GF-D8 (cell line): ENCODE measurements around the gene CSAD.
A peak's percentile ranks its signal among the peaks of the same experiment; 100 is the strongest.
"Not testable (repeated sequence)": the region's sequence is repeated elsewhere in the genome, so short reads cannot be mapped to it uniquely, and the experiment has no call there.

Experiments
- DNase-seq: peaks from one replicate; lab custom pipeline; 2025; lab: John Stamatoyannopoulos, UW

The CSAD gene

DNA sequence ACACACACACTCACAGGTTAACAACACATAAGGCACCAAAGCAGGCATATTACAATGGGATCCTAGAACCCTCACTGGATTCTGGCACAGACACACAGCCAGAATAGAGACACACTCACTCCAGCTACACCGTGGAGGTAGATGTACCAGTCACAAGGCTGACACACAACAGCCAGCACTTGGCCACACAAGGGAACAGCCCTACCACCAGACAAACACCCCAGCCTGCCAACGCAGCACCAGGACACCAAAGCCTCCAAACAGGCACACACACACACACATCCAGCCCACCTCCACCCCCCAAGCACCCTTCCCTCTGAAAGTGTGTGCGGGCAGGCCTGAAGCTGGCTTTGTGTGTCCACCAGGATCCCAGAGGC is 37.2 kb upstream of the CSAD start:
- DNase-seq, result no peak

DNA sequence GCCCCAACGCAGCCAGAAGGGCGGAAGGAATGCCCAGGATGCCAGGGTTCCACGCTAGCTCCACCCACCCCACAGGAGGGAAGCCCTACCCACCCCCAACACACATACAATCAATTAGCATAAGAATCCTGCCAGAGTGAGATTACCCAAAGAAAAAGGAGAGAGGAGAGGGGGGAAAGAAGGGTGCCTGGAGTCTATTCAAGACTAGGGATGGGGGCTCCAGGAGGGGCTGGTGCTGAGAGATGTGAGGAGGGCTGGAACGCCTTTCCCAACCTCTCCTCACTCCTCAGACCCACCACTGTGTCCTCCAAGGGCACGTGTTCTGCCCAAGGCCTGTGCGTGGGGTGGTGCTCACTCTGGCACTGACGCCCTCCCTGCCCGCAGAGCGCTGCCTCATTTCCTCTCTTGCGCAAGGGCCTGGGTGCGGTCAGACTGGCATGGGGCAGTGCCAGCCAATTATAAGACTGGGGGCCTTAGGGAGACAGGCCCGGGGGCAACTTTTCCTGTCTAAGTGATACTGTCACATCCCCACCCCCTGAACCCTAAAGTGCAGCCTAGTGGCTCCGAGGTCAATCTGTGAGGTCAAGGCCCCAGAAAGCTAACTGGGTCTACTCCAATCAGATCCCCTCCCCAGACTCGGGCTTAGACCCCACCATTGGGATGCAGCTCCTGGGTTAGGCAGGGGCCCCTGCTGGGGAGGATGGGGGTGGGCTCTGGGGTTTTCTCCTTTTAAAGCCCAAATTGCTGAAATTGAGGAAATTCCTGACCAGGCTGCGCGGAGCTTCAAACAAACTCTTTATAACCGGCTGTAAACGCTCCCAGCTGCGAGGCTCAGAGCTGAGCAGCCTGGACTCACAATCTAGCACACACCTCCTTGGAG is 36.6 kb upstream of the CSAD start:
- peak; percentile 64 for DNase-seq

DNA sequence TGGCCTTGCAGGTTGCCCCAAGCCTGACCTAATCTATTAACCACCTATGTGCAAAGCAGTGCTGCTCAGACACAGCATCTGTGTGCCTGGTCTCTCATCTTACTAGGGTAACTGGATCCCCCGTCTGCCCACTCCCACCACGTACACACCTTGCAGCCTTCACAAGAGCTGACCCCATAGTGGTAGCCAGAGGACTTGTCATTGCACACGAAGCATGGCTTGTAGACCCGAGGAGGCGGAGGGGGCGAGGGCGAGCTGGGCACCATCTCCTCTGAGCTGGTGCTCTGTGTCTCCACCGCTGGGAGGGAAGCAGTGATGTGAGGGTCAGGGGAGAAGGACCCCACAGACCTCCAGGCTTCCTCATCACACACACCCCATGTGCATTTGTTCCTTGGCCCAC is 34.8 kb upstream of the CSAD start:
- no peak for DNase-seq

DNA sequence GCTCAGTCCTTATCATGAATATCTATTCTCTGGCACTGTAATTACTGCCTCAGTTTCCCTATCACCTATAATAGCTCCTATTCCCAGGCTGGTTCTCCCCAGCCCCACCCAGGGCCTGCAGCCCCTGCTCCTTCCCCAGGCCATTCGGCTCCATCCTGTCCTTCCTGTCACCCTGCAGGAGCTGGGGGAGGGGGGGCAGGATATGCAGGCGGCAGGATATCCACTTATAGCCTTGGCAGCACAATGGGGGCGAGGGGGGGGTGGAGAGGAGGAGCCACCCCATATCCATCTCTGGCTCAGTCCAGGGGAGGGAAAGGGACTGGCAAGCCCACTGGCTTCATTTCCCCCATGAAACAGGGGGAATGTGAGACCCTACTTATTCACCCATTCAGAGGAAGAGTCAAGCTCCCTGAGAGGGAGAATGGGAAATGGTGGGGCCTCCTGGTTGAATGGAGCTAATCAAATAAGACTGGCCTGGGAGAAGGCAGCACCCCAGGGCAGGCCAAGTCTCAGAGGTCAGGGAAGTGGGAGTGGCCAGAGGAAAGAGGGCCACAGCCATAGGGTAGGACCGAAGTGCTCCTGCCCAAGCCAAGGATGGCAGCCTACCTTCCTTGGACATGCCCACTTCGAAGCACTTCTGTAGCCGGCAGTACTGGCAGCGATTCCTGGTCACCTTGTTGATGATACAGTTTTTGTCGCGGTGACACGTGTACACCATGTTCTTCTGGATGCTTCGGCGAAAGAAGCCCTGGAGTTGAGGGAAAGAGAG is 34.1 kb upstream of the CSAD start:
- DNase-seq, result no peak

DNA sequence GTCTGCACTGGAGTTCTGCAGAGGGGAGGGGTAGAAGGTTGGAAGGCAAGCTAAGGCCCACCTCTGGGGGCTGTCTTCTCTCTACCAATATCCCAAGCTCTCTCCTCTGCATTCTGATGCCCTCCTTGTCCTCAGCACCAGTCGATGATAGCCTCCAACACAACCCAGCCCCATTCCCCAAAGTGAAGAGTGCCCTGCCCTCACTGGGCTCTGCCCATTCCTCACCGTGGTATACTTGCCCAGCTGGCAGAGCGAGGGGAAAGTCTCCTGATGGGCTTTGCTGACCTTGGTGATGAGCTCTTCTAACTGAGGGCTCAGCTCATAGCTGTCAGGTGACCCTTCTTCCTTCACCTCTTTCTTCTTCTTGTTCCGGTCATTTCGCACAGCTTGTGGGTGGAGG is 33.5 kb upstream of the CSAD start:
- DNase-seq, result no peak

DNA sequence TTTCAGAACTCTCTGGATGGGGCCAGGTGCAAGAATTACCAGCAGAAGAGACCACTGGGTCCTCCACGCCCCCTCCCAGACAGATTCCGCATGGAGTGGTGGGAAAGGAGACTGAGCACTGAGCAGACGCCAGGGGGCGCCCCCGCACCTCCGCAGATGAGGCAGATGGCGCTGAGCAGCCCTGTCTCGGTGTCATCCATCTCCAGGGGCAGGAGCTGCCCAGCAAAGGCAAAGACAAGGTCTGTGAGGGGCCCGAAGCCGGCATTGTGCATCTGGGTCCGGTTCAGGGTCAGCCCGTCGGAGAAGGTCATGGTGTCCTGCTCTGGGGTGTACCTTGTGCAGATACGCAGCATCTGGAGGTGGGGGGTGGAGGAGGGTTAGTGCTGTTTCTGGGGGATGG is 32.6 kb upstream of the CSAD start:
- peak; percentile 34 for DNase-seq

DNA sequence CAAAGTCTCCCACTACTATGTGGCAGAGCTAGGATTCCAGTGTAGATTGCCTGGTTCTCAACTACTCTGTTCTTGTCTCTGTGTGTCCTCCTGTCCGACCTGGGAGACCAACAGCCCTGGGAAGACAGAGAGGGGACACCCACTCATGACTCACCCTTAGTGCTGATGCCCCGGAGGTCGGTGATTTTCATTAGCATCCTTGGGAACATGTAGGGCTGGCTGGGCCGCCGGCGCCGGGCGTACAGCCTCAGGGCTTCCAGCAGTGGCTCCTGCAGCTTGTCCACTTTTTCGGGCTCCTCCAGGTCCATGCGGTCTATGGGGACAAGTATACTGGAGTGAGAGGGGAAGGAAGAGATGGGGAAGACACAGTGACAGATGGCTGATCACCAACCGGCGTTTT is 32.2 kb upstream of the CSAD start:
- no peak for DNase-seq

DNA sequence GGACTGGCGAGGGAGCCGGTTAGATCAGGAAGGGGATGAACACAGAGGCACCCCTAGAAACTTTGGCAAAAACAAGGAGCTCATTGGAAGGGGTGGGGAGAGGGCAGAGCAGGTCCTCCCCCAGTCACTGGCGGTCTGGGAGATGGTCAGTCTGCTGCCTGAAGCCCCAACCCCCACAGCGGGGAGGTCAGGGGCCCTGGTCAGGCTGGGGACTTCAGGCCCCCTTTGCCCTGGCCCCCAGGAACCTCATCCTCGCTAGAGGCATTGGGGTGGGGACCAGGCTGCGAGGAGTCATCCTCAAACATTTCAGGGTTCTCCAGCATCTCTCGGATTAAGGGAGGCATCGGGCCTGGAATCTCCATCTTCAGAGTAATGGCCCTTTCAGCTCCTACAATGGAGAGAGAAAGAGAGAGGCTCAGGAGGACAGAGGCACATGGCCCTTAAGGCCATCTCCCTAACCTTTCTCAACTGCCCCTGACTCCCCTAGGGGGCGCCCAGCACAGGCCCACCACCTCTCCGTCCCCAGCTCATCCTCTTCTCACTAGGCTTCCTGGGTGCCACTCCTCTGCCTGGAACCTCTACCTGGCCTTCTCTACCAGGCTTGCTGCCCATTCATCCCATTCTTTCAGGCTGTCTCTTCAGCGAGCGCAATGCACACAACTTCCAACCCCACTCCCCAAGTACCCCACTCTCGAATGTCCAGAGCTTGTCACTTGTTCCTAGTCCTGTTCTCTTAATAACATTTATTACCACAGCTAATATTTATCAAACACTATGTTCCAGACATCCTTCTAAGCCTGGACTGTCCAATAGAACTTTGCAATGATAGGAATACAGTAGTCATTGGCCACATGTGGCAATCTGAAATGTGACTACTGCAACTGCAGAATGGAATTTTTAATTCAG is 31.0 kb upstream of the CSAD start:
- no peak for DNase-seq

DNA sequence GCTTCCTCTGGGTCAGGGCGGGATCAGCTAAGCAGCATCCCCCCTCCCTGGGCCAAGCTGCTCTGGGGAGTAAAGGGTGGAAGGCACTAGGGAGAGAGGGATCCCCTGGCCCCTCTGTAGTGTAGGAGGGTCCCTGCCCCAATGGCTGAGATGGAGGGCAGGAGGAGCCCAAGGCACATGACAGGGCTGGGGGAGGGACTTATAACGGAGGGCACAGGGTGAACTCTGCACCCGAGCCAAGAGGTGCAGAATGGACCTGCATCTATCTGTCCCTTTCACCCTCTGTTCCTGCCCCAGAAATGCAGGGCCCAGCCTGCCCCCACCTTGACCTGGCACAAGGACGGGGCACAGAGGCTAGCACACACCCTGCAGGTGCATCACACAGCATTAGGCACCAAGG is 30.1 kb upstream of the CSAD start:
- DNase-seq, result no peak

DNA sequence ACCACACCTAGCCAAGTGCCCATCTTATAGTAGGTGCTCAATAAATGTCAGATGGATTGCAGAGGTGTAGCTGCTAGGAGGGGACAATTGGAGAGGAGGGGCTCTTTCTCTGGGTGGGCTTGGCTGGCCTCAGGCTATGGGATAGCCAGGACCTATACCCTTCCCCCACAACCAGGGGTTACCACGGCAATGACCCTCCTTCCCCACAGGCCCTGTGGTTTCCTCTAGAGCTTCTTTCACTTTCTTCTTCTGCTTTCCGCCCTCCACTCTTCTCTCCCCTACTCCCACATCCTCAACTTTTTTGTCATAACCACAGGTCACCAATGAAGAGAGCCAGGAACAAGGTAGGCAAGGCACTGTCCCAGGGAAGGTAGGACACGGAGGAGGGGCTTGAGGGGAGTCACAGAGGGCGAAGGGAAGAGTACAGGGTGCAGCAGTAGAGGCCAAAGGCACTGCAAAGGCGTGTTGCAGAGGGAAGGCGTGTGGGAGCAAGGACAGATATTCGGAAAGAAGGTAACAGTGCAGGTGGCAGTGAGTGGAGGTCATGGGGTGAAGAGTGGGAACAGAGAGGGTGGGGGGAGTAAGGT is 28.2 kb upstream of the CSAD start:
- DNase-seq, result peak; percentile 72

DNA sequence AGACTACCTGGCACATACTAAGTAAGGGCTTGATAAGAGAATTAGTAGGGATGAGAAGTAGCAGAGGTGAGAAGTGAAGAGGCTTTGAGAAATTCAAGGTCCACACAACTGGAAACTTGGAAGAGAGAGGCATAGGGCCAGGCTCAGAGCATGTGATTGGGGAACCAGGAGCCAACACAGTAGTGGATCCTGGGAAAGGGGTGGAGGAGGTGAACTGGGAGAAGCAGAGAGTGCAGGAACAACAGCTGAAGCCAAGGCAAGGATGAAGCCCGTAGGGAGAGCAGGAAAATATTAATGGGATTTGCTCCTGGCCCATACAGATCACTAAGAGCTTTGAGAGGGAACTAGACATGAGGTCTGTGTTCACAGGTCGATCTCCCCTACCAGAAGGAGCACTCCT is 27.7 kb upstream of the CSAD start:
- no peak for DNase-seq

DNA sequence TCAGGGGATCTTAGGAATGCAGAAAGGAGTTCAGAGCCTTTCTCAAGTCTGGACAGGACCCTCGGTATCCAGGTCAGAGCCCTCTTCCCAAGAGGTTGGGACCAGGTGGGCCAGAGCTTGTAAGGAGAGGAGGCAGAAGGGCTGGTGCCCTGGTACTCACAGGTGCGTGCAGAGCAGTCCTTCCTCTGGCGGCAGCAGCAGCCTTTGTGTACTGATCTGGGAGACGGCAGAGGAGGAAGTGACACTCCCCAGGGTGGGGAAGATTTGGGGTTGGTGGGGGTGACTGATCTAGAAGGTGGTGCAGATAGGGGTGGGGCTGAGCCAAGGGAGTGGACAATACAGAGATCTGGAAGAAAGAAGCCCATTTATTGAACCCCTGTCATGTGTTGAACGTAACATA is 26.3 kb upstream of the CSAD start, which contains the start of gene ITGB7:
Gene ITGB7 (minus strand): TSS at position 210 of the 400 bp plus-strand sequence. CDS start 6,808 bp downstream, outside the sequence.
- DNase-seq, result no peak

DNA sequence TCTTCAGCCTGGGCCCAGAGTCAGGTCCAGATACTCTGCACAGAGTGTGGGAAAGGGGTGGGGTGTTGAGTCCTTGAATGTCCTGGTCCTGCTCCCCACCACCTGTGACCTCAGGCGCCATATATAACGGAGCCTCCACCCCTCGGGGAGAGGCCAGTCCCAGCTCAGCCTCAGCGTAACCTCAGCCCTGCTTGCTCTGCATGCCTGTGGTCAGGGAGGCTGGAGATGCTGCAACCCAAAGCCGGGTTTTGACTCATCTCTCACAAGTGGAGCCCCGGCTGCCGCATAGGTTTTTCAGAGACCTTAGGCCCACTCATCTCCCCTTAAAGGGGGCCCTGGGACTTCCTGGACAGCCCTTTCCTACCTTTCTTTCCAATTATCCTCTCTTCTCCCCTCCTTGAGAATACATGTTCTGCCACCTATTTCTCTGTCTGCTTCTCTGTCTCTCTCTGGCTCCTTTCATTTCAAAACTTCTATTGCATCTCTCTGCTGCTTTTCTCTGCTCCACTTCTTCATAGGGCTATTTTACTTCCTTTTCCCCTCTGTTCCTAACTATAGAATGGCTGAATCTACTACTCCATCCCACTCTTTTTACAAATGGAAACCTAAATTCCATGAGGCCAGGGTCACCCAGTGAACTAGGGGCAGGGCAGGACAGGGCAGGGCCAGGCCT is 25.2 kb upstream of the CSAD start:
- peak; percentile 14 for DNase-seq

DNA sequence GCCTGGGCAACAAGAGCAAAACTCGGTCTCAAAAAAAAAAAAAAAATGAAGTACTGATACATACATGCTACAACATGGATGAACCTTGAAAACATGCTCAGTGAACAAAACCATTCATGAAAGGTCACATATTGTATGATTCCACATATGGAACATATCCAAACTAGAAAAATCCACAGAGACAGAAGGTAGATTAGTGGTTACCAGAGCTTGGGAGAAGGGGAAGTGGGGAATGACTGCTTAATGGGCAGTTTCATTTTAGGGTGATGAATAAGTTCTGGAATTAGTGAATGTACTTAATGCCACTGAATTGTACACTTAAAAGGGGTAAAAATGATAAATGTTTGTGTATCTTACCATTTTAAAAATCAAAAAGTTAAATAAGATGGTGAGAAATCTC is 23.6 kb upstream of the CSAD start:
- DNase-seq, result no peak

DNA sequence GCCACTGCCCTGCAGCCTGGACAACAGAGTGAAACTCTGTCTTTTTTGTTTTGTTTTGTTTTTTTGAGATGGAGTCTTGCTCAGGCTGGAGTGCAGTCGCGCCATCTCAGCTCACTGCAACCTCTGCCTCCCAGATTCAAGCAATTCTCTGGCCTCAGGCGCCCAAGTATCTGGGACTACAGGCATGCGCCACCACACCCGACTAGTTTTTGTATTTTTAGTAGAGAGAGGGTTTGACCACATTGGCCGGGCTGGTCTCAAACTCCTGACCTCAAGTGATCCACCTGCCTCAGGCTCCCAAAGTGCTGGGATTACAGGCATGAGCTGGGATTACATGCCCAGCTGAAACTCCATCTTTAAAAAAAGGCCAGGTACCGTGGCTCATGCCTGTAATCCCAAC is 21.6 kb upstream of the CSAD start:
- not testable (repeated sequence) for DNase-seq

DNA sequence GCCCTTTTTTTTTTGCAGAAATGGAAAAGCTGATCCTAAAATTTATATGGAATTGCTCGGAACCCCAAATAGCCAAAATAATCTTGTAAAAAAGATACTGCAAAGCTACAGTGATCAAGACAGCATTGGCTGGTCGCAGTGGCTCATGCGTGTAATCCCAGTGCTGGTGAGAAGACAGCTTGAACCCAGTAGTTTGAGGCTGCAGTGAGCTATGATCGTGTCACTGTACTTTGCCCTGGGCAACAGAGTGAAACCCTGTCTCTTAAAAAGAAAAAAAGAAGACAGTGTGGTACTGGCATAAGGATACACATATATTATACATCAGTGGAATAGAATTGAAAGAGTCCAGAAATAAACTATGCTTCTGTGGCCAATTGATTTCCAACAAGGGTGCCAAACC is 20.9 kb upstream of the CSAD start:
- DNase-seq, result no peak

DNA sequence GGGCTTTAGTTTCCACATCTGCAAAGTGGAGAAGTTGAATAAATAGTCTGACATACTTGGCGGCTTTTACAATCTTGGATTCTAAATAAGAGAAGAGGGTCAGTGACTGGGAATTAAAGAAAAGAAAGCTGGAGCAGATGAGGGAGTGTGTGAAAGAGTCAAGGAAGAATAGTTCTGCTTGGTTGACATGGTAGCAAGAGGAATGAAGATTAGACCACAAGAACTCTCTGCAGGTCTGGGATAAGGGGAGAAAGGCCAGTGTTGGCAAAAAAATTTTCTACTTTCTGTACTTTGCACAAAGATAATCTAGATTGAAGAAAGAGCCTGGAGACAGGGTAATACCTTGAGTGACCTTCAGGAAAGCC is 20.4 kb upstream of the CSAD start:
- no peak for DNase-seq

DNA sequence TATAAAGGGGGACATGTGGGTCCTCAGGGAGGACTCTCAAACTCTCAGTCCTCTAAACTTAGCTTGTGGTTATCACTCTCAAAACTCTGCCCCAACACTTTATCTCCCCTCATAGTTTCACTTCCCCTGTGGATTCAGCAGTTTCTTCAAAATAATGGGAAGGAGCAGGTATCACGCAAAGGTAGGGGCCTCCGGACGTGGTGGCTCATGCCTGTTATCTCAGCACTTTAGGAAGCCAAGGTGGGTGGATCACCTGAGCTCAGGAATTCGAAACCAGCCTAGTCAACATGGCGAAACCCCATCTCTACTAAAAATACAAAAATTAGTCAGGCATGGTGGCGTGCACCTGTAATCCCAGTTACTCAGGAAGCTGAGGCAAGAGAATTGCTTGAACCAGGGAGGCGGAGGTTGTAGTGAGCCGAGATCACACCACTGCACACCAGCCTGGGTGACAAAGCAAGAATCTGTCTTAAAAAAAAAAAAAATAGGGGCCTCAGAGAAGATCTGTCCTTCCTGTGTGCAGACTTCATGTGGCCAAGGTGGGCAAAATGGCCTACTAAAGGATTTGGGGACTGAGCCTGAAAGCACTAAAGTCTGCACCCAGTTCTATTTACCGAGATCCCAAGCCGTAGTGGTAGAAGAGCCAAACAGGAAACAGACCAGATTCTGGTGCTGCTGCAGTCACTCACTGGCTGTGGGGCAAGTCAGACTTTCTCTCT is 19.9 kb upstream of the CSAD start:
- DNase-seq, result no peak

DNA sequence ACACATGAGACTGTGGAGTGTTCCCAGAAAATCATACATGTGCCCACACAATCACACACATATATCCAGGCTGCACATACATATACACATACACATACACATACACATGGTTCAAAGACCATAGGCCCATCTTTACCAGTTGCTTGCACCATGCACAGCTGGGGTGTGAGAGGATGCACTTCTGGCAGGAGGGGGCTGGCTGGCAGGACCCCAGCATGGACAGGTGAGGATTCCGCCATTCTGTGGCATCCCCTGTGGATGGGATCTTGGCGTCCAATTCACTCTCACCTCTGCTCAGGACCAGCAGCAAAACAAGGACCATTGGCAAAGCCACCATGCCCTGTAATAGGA is 19.4 kb upstream of the CSAD start:
- no peak for DNase-seq

DNA sequence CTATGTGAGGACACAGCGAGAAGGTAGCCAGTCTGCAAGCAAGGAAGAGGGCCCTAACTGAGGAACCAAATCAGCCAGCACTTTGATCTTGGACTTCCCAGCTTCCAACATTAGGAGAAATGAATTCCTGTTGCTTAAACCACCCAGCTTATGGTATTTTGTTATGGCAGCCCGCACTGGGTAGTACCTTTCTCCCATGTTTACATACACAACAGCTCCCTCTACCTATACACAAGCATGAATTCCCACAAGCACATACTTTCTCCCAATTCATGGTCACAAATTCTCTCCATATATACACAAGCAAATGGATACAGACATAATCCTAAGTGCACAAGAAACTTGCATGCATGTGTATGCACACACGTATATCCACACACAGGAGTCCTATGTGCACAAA is 19.0 kb upstream of the CSAD start:
- DNase-seq, result no peak
